ENCODE data around the gene CA11. TPM values are rescaled to one million over a fixed set of nuclear protein-coding genes. Genes with fewer than 3 reads are reported as not detected.

The CA11 gene
- total RNA-seq, 2 donors from 2014 or later: 7.9 to 10.9 TPM

GRCh38 chr19:48656840-48657474, 11.0 kb upstream of the CA11 start:
- no peak for ATAC-seq
- Mint-ChIP-seq H3K9me3 (no peaks in the 10 kb centered on the region), H3K27ac (no peak overlapping the region), H3K36me3 (no peaks in the 10 kb centered on the region)
- no peak for DNase-seq (ENCODE audit: low spot score in 2 of 2)

GRCh38 chr19:48654299-48655059, 8.5 kb upstream of the CA11 start:
- Mint-ChIP-seq H3K9me3 (no peaks in the 10 kb centered on the region), H3K27ac (no peak overlapping the region), H3K36me3 (no peaks in the 10 kb centered on the region)
- DNase-seq (ENCODE audit: low spot score in 2 of 2) (no peak), ATAC-seq (no peak)

- H3K9me3 Mint-ChIP-seq: no peaks in the 10 kb centered on the region
- DNase-seq (ENCODE audit: low spot score in 2 of 2): no peak
- no peaks in the 10 kb centered on the region for H3K36me3 Mint-ChIP-seq
- ATAC-seq: no peak
- H3K27ac Mint-ChIP-seq: no peak overlapping the region
These were observed 5.7 kb upstream of the CA11 start for GRCh38 chr19:48651683-48652048.

- Mint-ChIP-seq H3K9me3 (no peaks in the 10 kb centered on the region), H3K36me3 (no peaks in the 10 kb centered on the region), H3K27ac (peak overlapping the region in 1 of 2 donors; percentile 56)
- ATAC-seq (no peak), DNase-seq (ENCODE audit: low spot score in 2 of 2) (no peak)
These were observed 5.1 kb upstream of the CA11 start for GRCh38 chr19:48650974-48651682.

GRCh38 chr19:48648134-48648533, 2.1 kb upstream of the CA11 start:
- Mint-ChIP-seq H3K9me3 (no peaks in the 10 kb centered on the region), H3K27ac (peak overlapping the region; percentile 1 to 6), H3K36me3 (no peaks in the 10 kb centered on the region)
- DNase-seq (ENCODE audit: low spot score in 2 of 2) (no peak), ATAC-seq (no peak)

GRCh38 chr19:48646722-48647216, 782 bp upstream of the CA11 start:
- H3K9me3 Mint-ChIP-seq: no peaks in the 10 kb centered on the region
- no peak for DNase-seq (ENCODE audit: low spot score in 2 of 2)
- peak overlapping the region in 1 of 2 donors; percentile 80 for H3K27ac Mint-ChIP-seq
- no peaks in the 10 kb centered on the region for H3K36me3 Mint-ChIP-seq
- ATAC-seq: no peak

GRCh38 chr19:48645620-48646000, 377 bp downstream of the CA11 start:
- Mint-ChIP-seq H3K9me3 (no peaks in the 10 kb centered on the region), H3K36me3 (no peaks in the 10 kb centered on the region), H3K27ac (peak overlapping the region; percentile 80 to 81)
- ATAC-seq (no peak), DNase-seq (ENCODE audit: low spot score in 2 of 2) (no peak)

GRCh38 chr19:48644839-48645619, 958 bp downstream of the CA11 start:
- DNase-seq (ENCODE audit: low spot score in 2 of 2) (peak in 1 of 2 donors; percentile 70), ATAC-seq (peak; percentile 28 to 76)

GRCh38 chr19:48644355-48644754, 1.6 kb downstream of the CA11 start:
- ATAC-seq (no peak), DNase-seq (ENCODE audit: low spot score in 2 of 2) (no peak)
- Mint-ChIP-seq H3K36me3 (no peaks in the 10 kb centered on the region), H3K27ac (no peak overlapping the region), H3K9me3 (no peaks in the 10 kb centered on the region)

More at GRCh38 chr19:48644839-48645619, 958 bp downstream of the CA11 start:
- Mint-ChIP-seq H3K9me3 (no peaks in the 10 kb centered on the region), H3K36me3 (no peaks in the 10 kb centered on the region), H3K27ac (peak overlapping the region in 1 of 2 donors; percentile 80)

GRCh38 chr19:48642862-48643261, 3.1 kb downstream of the CA11 start:
- DNase-seq (ENCODE audit: low spot score in 2 of 2): no peak
- H3K36me3 Mint-ChIP-seq: peaks cover 0 to 12% of the 10 kb centered on the region in 2 donors
- ATAC-seq: no peak
- H3K27ac Mint-ChIP-seq: no peak overlapping the region
- H3K9me3 Mint-ChIP-seq: peaks cover 0 to 7% of the 10 kb centered on the region in 2 donors

GRCh38 chr19:48641850-48642249, 4.1 kb downstream of the CA11 start:
- ATAC-seq: no peak
- Mint-ChIP-seq H3K27ac (no peak overlapping the region), H3K36me3 (peaks cover 0 to 16% of the 10 kb centered on the region in 2 donors), H3K9me3 (peaks cover 0 to 11% of the 10 kb centered on the region in 2 donors)
- no peak for DNase-seq (ENCODE audit: low spot score in 2 of 2)

GRCh38 chr19:48639483-48640375, 6.3 kb downstream of the CA11 start:
- Mint-ChIP-seq H3K27ac (no peak overlapping the region), H3K36me3 (peaks cover 0 to 16% of the 10 kb centered on the region in 2 donors), H3K9me3 (peaks cover 0 to 11% of the 10 kb centered on the region in 2 donors)
- ATAC-seq (no peak), DNase-seq (ENCODE audit: low spot score in 2 of 2) (no peak)

GRCh38 chr19:48638831-48639381, 7.1 kb downstream of the CA11 start:
- peaks cover 0 to 16% of the 10 kb centered on the region in 2 donors for H3K36me3 Mint-ChIP-seq
- peak overlapping the region; percentile 11 to 91 for H3K27ac Mint-ChIP-seq
- peaks cover 0 to 11% of the 10 kb centered on the region in 2 donors for H3K9me3 Mint-ChIP-seq
- DNase-seq (ENCODE audit: low spot score in 2 of 2) (no peak), ATAC-seq (no peak)

GRCh38 chr19:48637948-48638830, 7.8 kb downstream of the CA11 start:
- Mint-ChIP-seq H3K36me3 (peaks cover 0 to 16% of the 10 kb centered on the region in 2 donors), H3K27ac (peak overlapping the region; percentile 91 to 100), H3K9me3 (peaks cover 0 to 11% of the 10 kb centered on the region in 2 donors)
- ATAC-seq (peak; percentile 21 to 25), DNase-seq (ENCODE audit: low spot score in 2 of 2) (peak; percentile 64 to 66)
